COLO668 (cell line): ENCODE results near the gene DENND1A.
"Not testable (repeated sequence)": the region's sequence is repeated elsewhere in the genome, so short reads cannot be mapped to it uniquely, and the experiment has no call there.

ENCODE experiments used
- DNase-seq: peaks from one replicate; lab custom pipeline; 2025; ENCODE audit not compliant: unreplicated experiment; lab: John Stamatoyannopoulos, UW

Gene DENND1A

DNA sequence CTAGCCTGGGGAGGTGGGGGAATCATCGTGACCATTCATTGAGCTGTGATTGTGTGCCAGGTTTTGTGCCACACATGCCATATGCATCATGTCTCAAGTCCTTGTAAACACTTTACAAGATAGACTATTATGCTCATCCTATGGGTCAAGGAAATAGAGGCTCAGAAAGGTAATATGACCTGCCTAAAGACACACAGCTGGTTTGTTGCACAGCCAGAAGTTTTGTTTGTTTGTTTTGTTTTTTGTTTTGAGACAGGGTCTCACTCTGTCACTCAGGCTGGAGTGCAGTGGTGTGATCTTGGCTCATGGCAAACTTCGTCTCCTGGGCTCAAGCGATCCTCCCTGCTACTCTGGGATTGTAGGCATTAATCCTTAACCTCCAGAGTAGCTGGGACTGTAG, 595.3 kb downstream of the DENND1A start:
- no peak for DNase-seq

DNA sequence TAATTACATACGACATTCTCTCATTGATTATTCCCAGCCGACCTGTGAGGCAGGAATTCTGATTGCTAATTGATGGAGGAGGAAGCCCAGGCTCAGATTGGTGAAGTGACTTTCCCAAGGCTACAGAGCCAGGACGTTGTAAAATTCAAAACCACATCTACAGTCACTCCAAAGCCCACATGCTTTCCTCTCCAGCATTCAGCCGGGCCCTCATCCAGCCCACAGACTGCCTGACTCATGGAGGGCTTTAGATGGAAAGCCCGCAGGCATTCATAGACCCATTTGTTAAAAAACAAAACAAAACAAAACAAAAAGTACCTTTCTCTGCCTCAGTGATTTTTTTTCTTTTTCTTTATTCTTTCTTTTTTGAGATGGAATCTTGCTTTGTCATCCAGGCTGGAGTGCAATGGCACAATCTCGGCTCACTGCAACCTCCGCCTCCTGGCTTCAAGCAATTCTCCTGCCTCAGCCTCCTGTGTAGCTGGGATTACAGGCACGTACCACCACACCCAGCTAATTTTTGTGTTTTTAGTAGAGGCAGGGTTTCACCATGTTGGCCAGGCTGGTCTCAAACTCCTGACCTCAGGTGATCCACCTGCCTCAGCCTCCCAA, 596.8 kb downstream of the DENND1A start:
- DNase-seq: not testable (repeated sequence)

DNA sequence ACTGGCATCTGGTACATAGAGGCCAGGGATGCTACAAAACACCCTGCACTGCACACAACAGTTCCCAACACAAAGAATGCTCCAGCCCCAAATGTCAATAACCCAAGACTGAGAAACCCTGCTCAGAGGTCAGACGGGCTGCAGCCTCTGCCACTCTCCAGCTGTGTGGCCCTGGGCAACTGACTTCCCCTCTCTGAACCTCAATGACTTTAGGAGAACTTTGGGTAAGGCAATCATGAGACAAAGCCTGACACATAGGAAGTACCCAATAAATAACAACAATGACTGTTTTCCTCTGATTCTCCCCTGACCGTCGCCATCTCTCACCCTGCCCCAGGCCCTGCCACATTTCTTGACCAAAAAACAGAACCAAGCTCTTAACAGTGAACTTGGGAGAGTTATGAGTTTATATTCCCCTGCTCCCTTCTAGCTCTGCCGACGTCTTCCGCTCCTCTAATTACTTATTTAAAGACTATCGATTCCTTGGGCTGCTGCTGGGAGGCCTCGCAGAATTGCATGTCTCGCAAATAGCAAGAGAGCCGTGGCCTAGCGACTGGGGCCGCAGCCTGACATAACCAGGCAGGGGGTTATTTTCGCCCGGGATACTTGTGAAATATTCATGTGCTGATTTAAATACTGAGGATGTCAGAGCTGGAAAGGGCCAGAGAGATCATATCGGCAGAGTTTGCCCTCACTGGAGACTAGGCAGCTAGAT, 598.4 kb downstream of the DENND1A start:
- DNase-seq: no peak
